ENCODE measurements around the gene ZMYND12. TPM values are rescaled to one million over a fixed set of nuclear protein-coding genes. Genes with fewer than 3 reads are reported as not detected.

The ZMYND12 gene
- total and polyA plus RNA-seq, 7 donors, result 0.54 to 10.9 (median 1.0) TPM

DNA sequence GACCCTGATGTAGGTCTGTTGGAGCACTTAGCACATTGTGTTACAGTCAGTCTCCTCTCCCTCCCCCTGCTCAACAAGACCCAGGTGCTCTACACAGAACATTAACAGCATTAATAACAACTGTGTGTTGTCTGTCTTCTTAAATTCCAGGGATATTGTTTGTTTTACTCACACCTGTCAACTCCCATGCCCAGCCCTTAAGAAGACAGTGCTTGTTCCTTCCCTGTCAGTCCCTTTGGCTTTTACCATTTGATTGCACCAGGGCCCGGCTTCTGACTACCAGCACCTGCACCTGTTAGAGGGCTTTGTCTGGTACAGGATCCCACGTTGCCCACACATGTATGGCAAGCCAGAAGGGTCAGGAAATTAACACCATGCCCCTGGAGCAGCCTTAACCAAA lies 63.6 kb downstream of the ZMYND12 start:
- intact Hi-C loops (cut with DNase I), result no loop called here
- no peaks in the 10 kb centered on the region for H3K36me3 ChIP-seq
- 13 to 57% methylated on average over 2 of the region's 2 CpGs for WGBS, 2 donors
- no peaks in the 10 kb centered on the region for H3K4me1 ChIP-seq
- TF ChIP-seq POLR2AphosphoS5 (IDR thresholded peaks at IDR 0.05), result no peak
- TF ChIP-seq EP300 (IDR thresholded peaks at IDR 0.05), result no peak
- TF ChIP-seq CTCF (IDR thresholded peaks at IDR 0.05), result no peak
- TF ChIP-seq POLR2A (IDR thresholded peaks at IDR 0.05), result no peak
- H3K27me3 ChIP-seq, result no peaks in the 10 kb centered on the region
- no peak overlapping the region for H3K27ac ChIP-seq
- no peak overlapping the region for H3K4me3 ChIP-seq
- H3K9me3 ChIP-seq, result no peaks in the 10 kb centered on the region
- DNase-seq, result no peak

DNA sequence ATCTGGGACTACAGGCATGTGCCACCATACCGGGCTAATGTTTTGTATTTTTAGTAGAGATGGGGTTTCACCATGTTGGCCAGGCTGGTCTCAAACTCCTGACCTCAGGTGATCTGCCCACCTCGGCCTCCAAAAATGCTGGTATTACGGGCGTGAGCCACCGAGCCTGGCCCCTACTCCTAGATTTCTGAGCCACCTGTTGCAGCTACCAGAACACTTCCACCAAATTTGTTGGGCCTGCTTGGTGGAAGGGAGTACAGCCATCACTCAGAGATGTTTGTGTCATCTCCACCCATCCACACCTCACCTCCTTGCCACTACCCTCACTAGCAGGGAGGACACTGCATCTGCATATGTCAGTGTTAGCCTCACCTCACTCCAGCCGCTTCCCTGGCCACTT lies 69.8 kb downstream of the ZMYND12 start:
- 93 to 96% methylated on average over 6 of the region's 6 CpGs for WGBS, 2 donors
- DNase-seq, result no peak
- Histone ChIP-seq H3K4me1 (peaks cover 0 to 6% (median 5%) of the 10 kb centered on the region in 4 donors), H3K9me3 (no peaks in the 10 kb centered on the region), H3K4me3 (no peak overlapping the region), H3K36me3 (no peaks in the 10 kb centered on the region), H3K27ac (peak overlapping the region in 1 of 4 donors; percentile 52), H3K27me3 (no peaks in the 10 kb centered on the region)
- intact Hi-C loops (cut with DNase I), result no loop called here
- TF ChIP-seq POLR2AphosphoS5 (IDR thresholded peaks at IDR 0.05) (no peak), POLR2A (IDR thresholded peaks at IDR 0.05) (no peak), CTCF (IDR thresholded peaks at IDR 0.05) (no peak), EP300 (IDR thresholded peaks at IDR 0.05) (no peak)

DNA sequence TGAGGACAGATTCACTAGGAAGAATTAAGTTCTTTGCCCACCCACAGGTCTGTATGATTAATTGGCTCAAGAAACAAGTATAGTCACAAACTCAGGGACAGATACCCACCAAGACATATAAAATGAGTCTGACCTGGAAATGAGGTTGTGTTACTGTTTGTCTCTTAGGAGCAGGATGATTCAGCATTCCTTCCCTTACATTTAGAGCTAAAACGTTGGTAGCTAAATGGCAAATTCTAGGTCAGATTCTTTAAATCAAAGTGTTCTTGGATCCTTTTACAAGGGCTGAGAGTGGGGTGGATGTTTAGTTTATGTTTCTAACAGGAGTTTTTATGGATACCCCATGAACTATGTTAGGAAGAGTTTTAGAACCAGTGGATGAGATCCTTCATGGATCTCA lies 70.5 kb downstream of the ZMYND12 start:
- Histone ChIP-seq H3K27me3 (no peaks in the 10 kb centered on the region), H3K36me3 (no peaks in the 10 kb centered on the region), H3K9me3 (no peaks in the 10 kb centered on the region), H3K27ac (peak overlapping the region in 3 of 4 donors; percentile 1 to 52 (median 41)), H3K4me3 (no peak overlapping the region), H3K4me1 (peaks cover 0 to 9% (median 8%) of the 10 kb centered on the region in 4 donors)
- intact Hi-C loops (cut with DNase I), result no loop called here
- WGBS, 2 donors, result 20 to 21% methylated on average over 1 of the region's 1 CpG
- DNase-seq, result no peak
- TF ChIP-seq CTCF (IDR thresholded peaks at IDR 0.05) (no peak), POLR2A (IDR thresholded peaks at IDR 0.05) (no peak), EP300 (IDR thresholded peaks at IDR 0.05) (no peak), POLR2AphosphoS5 (IDR thresholded peaks at IDR 0.05) (no peak)

GRCh38 chr1:42381280-42381673 lies 74.5 kb downstream of the ZMYND12 start:
- intact Hi-C loops (cut with DNase I), result loop anchor here (2.0 to 5.0 kb wide), 3 partner anchors 41 to 76 kb away; partner anchors contain the start of genes FOXJ3, PPCS and ZMYND12
- WGBS, 2 donors, result 10 to 15% methylated on average over 8 of the region's 8 CpGs
- no peaks in the 10 kb centered on the region for H3K27me3 ChIP-seq
- H3K27ac ChIP-seq, result peak overlapping the region; percentile 71 to 85 (median 72)
- H3K36me3 ChIP-seq, result no peaks in the 10 kb centered on the region
- DNase-seq, result no peak
- TF ChIP-seq POLR2AphosphoS5 (IDR thresholded peaks at IDR 0.05), result no peak
- H3K9me3 ChIP-seq, result no peaks in the 10 kb centered on the region
- peak overlapping the region; percentile 51 to 71 (median 68) for H3K4me3 ChIP-seq
- H3K4me1 ChIP-seq, result peaks cover 0 to 16% (median 12%) of the 10 kb centered on the region in 4 donors

DNA sequence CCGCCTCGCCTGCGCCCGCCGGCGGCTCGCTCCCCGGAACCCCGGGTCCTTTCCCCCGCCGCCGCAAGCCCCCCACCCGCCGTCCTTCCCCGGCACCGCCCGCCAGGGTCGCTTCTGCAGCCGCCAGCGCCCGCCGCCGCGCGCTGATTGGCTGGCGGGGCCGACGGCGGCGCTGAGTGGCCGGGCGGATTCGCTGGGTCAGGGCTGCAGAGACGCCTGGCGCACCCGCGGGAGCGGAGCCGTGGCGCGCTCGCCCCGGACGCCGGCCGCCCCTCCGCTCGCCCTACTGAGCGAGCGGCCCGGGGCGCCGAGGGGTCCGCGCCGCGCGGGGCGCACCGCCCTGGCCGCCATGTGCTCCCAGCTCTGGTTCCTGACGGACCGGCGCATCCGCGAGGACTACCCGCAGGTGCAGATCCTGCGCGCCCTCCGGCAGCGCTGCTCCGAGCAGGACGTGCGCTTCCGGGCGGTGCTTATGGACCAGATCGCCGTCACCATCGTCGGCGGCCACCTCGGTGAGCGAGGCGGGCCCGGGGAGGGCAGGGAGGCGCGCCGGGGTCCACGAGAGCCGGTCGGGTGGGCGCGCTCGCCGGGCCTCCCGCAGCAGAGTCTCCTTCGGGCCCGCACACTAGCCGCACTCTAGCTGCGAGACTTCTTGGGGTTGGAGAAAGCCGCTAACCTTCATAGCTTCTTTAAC lies 75.1 kb downstream of the ZMYND12 start, which contains the start of gene RIMKLA:
Gene RIMKLA (plus strand): TSS at position 207 of the 694 bp plus-strand sequence. CDS start 143 bp downstream, at position 350.
- Histone ChIP-seq H3K4me1 (peaks cover 0 to 16% (median 12%) of the 10 kb centered on the region in 4 donors), H3K4me3 (peak within 1 kb of the TSS; percentile 51 to 71 (median 68)), H3K36me3 (no peaks in the 10 kb centered on the region), H3K27me3 (no peaks in the 10 kb centered on the region), H3K9me3 (no peaks in the 10 kb centered on the region), H3K27ac (peak within 1 kb of the TSS; percentile 71 to 85 (median 72))
- TF ChIP-seq POLR2AphosphoS5 (IDR thresholded peaks at IDR 0.05) (peak in 1 of 4 donors; percentile 42), CTCF (IDR thresholded peaks at IDR 0.05) (no peak), POLR2A (IDR thresholded peaks at IDR 0.05) (no peak)
- peak; percentile 77 for DNase-seq
- 0 to 1% methylated on average over 101 of the region's 101 CpGs for whole genome bisulfite sequencing, 2 donors
- intact Hi-C loops (cut with DNase I), result loop anchor here (2.0 to 5.0 kb wide), 3 partner anchors 42 to 76 kb away; partner anchors contain the start of genes FOXJ3, PPCS and ZMYND12

All from sigmoid colon (tissue), 7 donors.